GM18858 (cell line): Measurements from ENCODE around the gene KRT8.
"Not testable (repeated sequence)": the region's sequence is repeated elsewhere in the genome, so short reads cannot be mapped to it uniquely, and the experiment has no call there.

Experiments
- ATAC-seq: cut with Tn5 transposase; IDR thresholded peaks from one replicate; pipeline ENCODE4 v1.9.1; 2021; ENCODE audit not compliant: unreplicated experiment

The KRT8 gene

DNA sequence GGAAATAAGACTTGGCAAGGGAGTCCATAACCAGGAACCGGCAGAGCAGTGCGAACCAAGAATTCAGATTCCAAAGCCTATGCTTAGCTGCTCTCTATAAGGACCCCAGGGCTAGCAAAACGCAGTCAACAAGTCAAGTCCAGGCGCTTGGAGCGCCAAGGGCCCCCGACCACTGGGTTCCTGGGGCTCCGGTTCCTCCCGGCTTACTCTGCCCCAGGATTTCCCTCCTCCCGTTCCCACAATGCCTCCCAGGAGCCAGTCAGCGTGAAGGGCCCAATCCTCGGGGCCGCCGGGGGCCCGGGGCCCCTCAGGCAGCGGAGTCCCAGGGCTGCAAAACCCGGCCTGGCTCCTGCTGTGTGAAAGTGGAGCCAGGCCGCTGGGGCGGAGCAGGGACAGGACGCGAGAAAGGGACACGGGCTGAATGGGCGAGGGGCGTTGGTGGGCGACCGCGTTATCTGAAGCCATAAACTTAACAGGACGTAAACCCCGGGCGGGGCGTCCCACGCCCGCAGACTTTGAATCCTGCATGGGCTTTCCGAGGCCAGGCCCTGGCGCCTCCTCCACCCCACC, 1.5 kb downstream of the KRT8 start:
- ATAC-seq: no peak

DNA sequence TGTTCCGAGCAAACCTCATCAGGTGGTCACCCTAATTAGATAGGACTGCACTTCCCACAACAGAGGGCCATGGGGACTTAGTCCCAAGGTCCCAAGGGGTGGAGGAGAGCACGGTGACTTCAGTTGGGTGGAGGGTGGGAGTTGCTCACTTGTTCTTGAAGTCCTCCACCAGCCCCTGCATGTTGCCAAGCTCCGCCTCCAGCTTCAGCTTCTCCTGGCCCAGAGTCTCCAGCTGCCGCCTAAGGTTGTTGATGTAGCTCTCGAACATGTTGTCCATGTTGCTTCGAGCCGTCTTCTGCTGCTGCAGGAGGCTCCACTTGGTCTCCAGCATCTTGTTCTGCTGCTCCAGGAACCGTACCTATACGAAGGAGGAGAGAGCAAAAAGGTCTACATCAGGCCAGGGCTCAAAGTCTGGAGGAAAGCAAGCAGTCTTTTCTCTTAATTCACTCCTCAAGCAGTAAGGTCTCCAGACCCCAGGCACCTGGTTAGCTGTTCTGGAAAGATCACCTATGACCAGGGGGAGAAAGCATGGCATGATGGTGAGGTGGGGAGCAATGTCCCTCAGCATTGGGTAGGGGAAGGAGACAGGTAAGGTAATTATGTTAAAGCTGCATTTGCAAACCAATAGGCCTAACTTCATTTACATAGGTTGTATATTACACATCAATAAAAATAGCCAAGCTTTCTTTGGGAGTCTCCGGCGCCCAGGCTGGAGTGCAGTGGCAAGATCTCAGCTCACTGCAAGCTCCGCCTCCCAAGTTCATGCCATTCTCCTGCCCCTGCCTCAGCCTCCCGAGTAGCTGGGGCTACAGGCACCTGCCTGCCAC, 2.9 kb downstream of the KRT8 start:
- no peak for ATAC-seq

DNA sequence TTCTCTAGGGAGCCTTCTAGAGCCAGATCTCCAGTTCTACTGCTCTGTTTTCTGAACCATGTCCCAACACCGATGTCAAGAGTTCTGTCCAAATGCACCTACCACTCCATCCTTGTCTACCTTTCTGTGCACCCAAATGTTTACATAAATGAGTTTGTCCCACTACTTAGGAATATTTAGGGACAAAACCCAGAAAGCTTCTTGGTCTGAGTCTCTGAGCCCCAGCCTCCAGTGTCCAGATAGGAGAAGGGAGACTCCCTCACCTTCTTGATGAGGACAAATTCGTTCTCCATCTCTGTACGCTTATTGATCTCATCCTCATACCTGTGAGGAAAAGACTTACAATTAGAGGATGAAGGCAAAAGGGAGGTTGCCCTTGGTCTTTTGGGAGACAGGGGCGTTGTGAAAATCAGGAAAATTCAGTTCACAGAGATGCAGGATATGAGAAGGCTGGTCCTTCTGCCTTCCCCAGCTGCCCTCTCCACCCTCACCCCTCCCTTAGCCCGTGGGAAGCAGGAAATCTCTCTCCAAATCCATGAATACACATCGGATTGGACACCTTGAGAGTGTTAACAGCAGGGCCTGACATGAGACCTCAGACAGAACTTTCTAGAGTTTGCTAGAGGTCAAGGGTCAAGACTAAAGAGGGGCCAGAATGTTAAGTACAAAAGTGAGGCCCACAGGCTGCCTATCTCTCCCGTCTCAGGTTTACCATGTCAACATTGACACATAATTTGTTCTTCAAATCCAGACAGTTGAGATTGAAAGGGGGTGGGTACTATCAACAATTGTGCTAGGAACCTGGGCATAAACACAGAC, 3.8 kb downstream of the KRT8 start:
- no peak for ATAC-seq

DNA sequence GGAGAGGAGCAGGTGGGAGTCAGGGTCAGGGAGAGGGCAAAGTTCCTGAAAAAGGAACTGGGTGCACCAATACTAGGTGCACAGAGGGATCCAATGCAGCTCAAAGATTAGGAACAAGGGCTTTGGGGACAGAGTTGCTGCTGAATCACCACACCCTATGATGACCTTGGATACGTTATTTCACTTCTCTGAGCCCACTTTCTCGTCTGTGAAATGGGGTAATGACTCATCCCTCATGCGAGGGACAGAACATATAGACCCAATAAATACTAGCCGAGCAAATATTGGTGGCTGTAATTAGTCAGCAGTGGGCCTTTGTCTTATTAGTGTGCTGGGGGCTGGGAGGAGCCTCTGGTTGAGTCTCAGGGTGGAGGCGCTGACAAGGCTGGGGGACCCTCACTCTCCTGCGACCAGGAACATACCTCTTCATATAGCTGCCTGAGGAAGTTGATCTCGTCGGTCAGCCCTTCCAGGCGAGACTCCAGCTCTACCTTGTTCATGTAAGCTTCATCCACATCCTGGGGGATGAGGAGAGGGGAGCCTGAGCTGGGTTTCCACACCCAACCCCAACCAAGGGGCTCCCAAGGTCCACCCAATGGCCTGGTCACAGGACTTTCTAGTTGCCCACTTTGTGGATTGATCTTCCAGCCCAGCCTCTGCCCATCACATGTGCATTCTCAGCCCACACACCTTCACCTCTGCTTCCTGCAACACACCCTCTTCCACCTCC, 4.5 kb downstream of the KRT8 start:
- no peak for ATAC-seq

DNA sequence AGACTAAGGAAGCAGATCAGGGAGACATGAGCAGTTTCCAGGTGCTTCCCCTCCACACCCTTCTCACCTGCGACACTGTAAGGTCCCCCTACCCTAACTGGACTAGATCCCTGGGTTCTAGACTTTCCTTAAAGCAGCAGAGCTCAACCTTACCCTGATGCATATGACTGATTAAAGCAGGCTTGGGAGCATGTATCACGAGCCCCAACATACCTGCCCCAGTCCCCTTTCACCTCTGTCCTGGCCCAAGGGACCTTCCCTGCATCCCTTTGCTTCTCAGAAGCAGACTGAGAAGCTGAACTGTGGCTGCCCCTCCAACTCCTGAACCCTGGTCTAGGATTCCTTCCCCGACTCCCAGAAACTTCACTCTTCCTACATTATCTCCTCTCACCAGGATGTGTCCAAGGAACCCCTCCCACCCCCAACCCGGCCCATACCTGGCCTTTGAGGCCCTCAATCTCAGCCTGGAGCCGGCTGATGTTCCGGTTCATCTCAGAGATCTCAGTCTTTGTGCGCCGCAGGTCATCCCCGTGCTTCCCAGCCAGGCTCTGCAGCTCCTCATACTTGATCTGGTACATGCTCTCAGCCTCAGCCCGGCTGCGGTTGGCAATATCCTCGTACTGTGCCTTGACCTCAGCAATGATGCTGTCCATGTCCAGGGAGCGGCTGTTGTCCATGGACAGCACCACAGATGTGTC, 5.4 kb downstream of the KRT8 start:
- no peak for ATAC-seq

DNA sequence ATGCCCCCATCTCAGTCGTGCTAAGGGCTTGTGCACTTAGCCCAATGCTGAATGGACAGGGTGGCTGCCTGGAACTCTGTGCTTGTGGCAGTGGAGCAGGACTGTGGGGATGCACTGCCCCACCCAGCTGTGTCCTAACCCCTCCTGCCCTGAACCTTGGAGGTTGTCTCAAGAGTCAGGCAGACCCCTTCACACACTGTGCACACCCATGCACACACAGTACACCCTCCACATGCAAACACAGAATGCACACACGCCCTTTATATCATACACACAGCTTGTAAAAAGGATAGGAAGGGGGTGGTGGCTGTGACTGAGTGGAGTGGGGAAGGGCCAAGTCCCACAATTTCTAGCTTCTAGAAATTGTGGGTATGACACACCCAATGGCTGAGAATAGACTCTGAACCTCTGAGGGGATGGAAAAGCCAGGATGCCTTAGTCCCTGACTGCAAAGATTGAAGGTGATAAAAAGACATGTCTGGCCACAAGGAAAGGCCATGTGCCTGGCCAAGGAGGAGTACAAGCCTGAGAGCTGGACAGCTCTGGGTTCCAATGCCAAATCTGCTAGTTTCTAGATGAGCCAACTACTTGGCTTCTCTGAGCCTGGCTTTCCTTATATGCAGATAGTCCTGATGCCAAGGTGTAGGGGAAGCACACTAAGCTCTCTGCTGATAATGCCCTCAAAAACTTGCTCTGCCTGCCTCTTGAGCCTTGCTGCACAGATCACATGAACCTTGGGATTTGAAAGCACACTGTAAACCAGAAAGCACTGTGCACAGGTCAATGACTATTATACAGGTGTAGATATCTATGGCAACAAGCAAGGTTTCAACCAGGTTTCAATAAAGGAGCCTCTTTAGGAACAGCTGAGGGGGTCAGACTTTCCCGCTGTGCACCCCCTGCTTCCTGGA, 8.4 kb downstream of the KRT8 start:
- ATAC-seq: no peak

DNA sequence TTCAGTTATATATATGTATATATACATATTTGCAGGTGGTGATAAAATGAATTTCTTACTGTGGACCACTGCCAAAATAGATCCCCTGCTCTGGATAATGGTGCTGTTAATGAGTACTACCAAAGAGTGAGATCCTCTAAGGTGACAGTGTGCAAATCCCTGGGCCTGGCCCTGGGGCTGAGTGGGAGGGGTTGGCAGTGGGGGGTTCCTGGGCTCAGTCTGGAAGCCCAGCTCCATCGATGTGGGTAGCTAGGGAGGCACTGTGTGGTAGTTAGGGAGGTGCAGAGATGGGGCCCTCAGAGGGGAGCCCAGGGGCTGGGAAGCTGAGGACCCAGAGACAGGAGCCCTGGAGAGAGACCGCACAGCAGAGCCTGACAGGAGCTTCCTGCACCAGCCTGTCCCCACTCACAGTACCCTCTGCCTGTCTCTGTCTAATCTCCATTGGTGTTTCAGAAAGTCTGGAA, 9.1 kb downstream of the KRT8 start:
- no peak for ATAC-seq

DNA sequence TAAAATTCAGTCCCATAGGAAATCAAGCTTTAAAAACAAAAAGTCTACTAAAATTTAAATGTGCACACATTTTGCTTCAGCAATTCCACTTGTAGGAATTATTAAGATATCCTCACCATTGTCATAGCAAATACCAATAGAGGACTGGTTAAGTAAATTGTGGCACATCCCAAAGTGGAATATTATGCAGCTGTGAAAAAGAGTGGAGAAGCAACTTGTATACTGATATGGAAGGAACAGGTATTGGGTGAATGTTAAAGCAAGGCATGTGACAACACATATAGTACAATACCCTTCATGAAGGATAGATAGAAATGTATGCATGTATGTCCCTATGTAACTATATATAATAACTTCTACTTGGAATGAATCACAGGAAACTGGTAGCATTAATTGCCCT, 11.9 kb downstream of the KRT8 start:
- ATAC-seq: no peak

DNA sequence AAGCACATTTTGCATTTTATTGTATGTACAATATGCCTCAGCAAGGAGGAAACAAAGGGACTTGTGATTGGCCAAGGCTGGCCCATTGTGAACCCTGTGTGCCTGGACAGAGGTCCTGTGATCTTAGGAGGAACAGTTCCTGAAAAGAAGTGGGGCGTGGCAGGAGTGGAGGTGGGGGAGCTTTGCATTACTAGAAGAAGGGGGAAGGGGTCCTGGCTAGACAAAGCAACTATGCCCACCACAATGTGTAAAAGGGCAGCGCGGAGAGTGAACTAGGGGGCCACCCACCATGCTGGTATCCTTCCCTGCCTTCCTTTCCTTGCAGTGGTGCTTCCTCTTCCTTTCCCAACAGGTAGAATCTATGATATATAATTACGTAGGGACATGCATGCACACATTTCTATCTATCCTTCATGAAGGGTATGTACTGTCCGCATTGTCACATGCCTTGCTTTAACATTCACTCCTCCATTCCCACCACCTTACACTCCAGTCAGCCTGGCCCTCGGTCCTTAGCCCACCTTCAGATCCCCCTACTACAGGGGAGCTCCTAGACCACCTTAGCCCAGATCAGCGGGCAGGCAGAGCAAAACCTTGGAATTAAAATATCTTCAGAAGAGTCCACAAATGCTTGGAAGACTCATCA, 12.5 kb downstream of the KRT8 start:
- no peak for ATAC-seq

DNA sequence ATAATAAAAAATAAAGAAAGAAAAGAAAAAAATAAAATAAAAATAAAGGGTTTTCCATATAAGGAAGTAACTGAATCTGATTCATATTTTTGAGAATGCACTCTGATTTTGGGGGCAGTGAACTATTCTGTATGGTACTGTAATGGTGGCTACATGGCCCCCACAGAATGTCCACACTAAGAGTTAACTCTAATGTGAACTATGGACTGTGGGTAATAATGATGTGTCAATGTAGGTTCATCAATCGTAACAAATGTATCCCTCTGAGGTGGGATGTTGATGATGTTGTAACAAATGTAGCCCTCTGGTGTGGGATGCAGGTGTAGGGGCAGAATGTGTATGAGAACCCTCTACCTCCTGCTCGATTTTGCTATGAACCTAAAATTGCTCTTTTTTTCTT, 13.8 kb downstream of the KRT8 start:
- no peak for ATAC-seq

DNA sequence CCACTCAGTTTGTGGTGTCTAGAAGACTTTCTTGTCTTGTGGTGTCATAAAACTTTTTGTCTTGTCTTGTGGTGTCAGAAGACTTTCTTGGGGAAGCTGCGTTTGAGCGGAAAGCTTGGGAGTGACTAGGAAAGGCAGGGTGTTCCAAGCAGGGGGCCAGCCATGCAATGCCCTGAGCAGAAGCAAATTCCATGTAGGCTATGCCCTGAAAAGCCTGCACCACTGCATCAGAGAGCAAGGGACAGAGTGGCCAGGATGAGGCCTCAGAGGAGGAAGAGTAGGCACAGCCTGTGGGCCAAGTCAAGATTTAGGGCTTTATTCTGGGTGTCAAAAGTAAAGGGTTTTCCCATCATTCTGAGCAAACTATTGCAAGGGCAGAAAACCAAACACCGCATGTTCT, 14.5 kb downstream of the KRT8 start:
- ATAC-seq: no peak

DNA sequence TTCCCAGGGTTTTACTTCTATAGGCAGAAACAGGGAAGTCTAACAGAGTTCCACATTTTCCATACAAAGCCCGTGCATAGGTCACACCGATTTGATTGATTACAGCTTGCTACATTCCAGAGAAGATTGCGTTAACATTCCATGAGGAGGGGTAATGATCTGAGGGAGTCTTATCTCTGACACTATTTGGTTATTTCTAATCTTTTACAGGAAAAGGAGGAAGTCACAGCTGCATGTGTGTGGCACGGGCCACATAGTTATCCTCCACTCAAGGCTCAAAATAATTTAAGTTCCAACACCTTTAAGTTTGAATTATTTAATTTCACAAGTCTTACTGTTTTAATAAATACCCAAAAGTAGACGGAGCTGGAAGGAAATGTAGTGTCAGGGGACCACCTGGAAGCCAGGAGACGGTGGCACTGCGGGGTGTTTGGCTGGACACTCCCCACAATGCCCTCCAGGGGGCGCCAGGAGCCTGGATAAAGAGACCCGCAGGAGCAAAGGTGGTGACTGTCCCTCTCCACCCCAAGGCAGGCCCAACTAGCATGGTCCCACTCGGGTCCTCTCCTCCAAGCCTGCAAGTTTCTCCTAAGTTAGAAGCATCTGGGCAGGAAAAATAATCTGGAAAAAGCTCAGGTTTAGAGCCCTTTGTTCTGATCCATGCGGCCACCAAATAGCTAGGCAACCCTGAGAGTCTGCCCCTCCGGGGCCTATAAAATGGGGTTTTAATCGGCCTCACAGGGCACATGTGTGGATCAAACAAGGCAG, 20.2 kb downstream of the KRT8 start:
- ATAC-seq: no peak

DNA sequence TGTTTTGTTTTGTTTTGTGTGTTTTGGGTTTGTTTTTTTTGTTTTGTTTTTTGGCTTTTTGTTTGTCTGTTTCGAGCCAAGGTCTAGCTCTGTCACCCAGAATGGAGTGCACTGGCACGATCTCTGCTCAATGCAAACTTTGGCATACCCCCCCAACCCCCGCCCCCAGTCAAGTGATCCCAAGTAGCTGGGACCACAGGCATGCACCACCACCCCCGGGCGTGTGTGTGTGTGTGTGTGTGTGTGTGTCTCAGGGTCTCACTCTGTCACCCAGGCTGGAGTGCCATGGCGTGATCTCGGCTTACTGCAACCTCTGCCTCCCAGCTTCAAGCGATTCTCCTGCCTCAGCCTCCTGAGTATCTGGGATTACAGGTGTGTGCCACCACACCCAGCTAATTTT, 24.4 kb downstream of the KRT8 start:
- ATAC-seq: not testable (repeated sequence)

DNA sequence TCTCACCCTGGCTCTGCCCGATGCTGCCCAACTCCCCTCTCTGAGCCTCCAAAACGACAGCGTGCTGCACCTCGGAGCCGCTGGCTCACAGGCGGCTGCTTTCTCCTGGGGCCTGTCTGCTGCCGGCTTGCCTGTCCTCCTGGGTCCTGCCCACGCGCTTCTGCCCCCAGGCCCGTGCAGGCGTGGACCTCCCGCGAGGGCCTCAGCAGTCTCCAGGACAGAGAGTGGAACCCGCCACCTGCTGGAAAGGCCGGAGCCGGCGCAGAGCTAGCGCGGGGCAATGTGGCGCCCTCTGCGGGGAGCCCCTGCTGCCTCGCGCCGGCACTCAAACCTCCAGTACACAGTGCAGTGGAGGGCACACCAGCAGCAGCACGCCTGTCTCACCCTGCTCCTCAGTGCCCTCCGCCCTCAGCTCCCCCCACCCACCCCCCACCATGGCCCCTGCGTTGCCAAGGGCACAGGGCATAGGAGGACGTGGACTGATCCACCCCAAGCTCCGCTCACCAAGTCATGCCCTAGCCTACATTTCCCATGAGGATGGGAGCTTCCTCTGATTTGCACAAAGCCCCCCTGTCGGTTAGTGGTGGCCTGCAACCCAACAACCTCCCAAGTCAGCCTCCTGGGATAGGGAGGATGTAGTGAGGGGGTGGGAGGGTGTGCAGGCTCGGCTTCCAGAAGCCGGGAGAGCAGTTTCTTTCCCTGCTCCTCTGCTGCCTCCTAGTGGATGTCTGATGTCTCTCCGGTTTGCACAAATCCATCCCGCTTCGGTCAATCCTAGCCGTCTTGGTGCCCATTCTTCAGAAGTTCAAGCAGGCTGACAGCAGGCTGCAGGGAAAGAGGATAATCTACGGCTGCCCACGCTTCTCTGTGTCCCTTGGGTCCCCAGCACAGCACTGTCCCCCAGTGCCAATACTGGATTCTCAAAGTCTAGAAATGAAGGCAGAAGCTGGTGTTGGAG, 25.2 kb downstream of the KRT8 start:
- no peak for ATAC-seq

DNA sequence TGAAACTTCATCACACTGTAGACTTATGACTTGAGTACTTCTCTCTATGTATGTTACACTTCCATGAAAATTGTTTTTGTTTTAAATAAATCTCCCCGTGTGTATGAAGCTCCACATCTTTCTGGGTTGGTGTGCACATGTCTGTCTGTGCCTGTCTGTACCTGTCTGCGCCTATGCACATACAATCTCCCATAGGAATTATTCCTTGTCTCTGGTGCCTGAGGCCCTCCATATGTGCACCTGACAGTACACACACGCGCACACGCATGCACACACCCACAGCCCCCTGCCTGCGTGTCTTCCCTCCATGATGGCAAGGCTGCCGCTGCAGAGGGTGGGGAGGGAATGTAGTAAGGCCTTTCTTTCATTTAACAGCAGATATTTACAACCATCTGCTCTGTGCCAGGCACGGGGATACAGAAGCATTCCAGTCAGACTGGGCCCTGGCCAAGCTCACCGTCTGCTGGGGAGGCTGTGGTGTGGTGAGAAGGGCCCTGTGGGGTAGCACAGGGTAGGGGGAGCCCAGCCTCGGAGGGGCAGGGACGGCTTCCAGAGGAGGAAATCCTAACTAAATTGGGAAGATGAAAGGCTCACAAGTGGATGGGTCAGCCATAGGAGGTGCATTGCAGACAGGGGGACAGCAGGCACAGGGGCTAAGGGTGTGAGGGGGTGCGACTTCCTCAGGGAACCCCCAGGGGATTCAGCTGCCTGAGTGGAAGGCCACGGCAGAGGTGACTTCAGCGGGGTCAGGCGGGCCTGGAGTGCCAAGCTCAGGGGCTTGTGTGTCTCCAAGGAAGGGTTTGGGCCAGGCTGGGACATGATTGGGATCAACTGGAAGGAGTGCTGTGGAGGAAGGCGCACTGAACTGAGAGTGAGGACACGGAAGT, 26.1 kb downstream of the KRT8 start:
- no peak for ATAC-seq

DNA sequence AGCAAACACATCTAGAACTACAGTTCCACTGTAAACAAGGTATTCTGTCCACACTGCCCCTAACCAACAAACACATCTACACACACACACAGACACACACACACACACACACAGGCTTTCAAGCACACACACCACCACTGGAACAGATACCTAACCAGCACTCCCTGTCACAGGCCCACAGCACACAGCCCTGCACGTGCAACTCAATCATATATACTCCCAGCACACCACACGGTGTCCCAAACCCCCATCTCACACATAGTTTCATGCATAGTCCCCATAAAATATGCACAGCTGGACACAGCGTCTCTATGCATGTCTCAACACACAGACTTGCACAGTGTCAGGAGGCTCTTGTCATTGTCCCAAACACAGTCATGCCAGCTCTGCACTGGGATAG, 27.6 kb downstream of the KRT8 start:
- no peak for ATAC-seq
